Lung (tissue), 12 donors: ENCODE results near the gene FBXO10. TPM values are rescaled to one million over a fixed set of nuclear protein-coding genes. Genes with fewer than 3 reads are reported as not detected.

Experiments
- ATAC-seq: fragments of 200-7000 bp; cut with Tn5 transposase; one replicate; pipeline ENCODE4 v1.9.1; 2020; ENCODE audit warnings: moderate number of reproducible peaks; ENCODE audit not compliant: insufficient read depth, low FRiP score
- DNase-seq, 3 donors: peaks; one replicate each; pipeline ENCODE4 v3.0.0-alpha.2; 2013 to 2017
- H3K27ac ChIP-seq, 2 donors: one replicate each; pipeline ENCODE4 v1.5.1; 2013; ENCODE audit warnings: mild to moderate bottlenecking in 2 of 2, moderate library complexity in 2 of 2, control low read depth in 1 of 2, inconsistent platforms in 1 of 2, low read depth in 1 of 2, low read length in 1 of 2
- H3K27me3 ChIP-seq, 3 donors: one replicate each; pipeline ENCODE4 v1.5.1; 2013; ENCODE audit warnings: low read length in 2 of 3; ENCODE audit not compliant: control insufficient read depth in 3 of 3, insufficient read depth in 3 of 3
- H3K36me3 ChIP-seq, 4 donors: one replicate each; pipeline ENCODE4 v1.5.1; 2013; ENCODE audit warnings: low read length in 4 of 4, mild to moderate bottlenecking in 1 of 4, moderate library complexity in 1 of 4; ENCODE audit not compliant: control insufficient read depth in 4 of 4, insufficient read depth in 4 of 4
- H3K4me1 ChIP-seq, 5 donors: one replicate each; pipeline ENCODE4 v1.5.1; 2013; ENCODE audit warnings: low read length in 5 of 5, mild to moderate bottlenecking in 2 of 5, moderate library complexity in 1 of 5; ENCODE audit not compliant: control insufficient read depth in 5 of 5, insufficient read depth in 5 of 5
- H3K4me3 ChIP-seq: one replicate; pipeline ENCODE4 v1.5.1; 2013; ENCODE audit warnings: mild to moderate bottlenecking, control low read depth, moderate library complexity
- H3K9ac ChIP-seq, 2 donors: one replicate each; pipeline ENCODE4 v1.5.1; 2013; ENCODE audit warnings: low read length in 2 of 2, control low read depth in 1 of 2; ENCODE audit not compliant: insufficient read depth in 1 of 2
- H3K9me3 ChIP-seq, 4 donors: one replicate each; pipeline ENCODE4 v1.5.1; 2013; ENCODE audit warnings: low read length in 3 of 4, mild to moderate bottlenecking in 1 of 4, moderate library complexity in 1 of 4; ENCODE audit not compliant: control insufficient read depth in 4 of 4, insufficient read depth in 3 of 4
- WGBS, 2 donors: extraction: QIAGEN DNeasy Blood & Tissue Kit; methylation state at CpG; one replicate each; pipeline ENCODE4 v1.1.7; 2013; 5-methylcytosine and 5-hydroxymethylcytosine counted together
- polyA plus RNA-seq, 2 donors: library from polyadenylated mRNA; stranded (reverse); fragments of 200-250 nt; gene quantifications; one replicate each; pipeline ENCODE4 v1.2.1, GENCODE V29; 2013
- total RNA-seq, 2 donors: library from RNA; depleted of rRNA in 1 of 2; stranded (reverse); fragments of >200 nt in 1 of 2; gene quantifications; one replicate each; pipeline ENCODE4 v1.2.1, GENCODE V29; 2014 to 2021
- TF ChIP-seq, protein P1 (sequence below): IDR thresholded peaks from 2 replicates; pipeline ENCODE4 v1.5.1; 2012; ENCODE audit warnings: mild to moderate bottlenecking; ENCODE audit errors: control extremely low read depth, extremely low read depth
- donor health status: control.
- donor health status: control.
- donor health status: Bipolar disorder and iron deficiency.
- donor health status: healthy.
- donor health status: DM: yes; HTN: yes; CAD: no.

Gene FBXO10
- total and polyA plus RNA-seq, 4 donors: 2.6 to 6.3 (median 4.0) TPM

DNA sequence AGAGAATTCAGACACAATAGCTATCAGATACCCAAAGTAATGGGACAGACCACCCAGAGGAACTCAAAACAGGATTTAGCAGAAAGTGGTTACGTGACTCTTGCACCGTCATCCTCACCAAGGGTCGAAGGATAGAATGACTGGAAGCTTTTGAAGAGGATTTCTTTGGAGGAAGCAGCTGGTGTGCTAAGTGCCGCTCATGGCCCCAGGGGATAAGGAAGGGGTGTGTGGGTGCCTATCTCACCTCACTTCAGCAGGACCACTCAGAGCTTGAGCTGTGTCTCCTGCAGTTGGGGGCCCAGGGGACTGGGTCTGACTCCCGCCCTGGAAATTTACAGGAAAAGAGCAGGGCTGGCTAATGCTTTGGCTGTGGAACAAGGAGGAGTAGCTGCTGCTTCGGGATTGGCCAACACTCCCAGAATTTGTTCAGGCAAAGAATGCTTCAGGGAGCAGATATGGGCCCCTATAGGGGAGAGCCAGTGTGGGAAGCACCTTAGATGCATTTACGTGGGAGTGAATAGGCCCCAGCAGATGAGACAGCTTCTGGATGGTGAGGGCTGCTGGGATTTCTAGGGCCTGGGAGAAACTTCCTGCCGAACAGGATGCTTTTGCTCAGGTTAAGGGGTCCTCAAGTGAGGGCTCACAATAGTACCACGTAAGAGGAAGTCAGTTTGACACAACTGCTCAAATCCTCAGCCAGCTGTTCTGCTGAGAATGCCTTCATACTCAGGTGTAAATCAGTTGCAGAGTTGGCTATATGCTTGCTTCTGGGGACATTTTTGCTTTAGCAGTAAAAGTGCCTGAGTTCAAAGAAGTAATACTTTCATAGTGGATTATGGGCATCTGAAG, 45.3 kb upstream of the FBXO10 start:
- 50 to 56% methylated on average over 9 of the region's 9 CpGs for WGBS, 2 donors
- no peak overlapping the region for H3K4me3 ChIP-seq
- no peaks in the 10 kb centered on the region for H3K9me3 ChIP-seq
- no peak for ATAC-seq
- TF ChIP-seq, protein P1, sequence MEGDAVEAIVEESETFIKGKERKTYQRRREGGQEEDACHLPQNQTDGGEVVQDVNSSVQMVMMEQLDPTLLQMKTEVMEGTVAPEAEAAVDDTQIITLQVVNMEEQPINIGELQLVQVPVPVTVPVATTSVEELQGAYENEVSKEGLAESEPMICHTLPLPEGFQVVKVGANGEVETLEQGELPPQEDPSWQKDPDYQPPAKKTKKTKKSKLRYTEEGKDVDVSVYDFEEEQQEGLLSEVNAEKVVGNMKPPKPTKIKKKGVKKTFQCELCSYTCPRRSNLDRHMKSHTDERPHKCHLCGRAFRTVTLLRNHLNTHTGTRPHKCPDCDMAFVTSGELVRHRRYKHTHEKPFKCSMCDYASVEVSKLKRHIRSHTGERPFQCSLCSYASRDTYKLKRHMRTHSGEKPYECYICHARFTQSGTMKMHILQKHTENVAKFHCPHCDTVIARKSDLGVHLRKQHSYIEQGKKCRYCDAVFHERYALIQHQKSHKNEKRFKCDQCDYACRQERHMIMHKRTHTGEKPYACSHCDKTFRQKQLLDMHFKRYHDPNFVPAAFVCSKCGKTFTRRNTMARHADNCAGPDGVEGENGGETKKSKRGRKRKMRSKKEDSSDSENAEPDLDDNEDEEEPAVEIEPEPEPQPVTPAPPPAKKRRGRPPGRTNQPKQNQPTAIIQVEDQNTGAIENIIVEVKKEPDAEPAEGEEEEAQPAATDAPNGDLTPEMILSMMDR: no peak
- peaks cover 0 to 2% (median 0%) of the 10 kb centered on the region in 5 donors for H3K4me1 ChIP-seq
- no peaks in the 10 kb centered on the region for H3K36me3 ChIP-seq
- H3K27me3 ChIP-seq: peaks cover 0 to 4% (median 3%) of the 10 kb centered on the region in 3 donors
- H3K27ac ChIP-seq: no peak overlapping the region
- peak in 1 of 3 donors; percentile 11 for DNase-seq
- H3K9ac ChIP-seq: no peak overlapping the region

DNA sequence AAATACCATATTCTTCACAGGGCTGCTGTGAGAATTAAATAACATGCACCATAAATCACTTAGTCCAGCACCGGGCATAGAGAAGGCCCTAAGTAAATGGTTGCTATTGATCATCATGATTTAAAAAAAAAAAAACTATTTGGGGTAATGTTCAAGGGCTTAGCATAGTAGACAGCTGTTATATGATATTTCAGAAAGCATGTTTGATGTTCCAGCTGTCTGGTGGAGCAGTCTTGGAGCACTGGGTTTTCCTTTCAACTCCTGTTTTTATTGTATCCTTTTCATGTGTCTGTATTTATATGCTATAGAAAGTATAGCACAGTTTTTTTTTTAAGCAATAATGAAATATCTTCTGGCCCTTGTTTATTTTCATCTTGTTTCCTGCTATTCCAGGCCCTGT, 44.2 kb upstream of the FBXO10 start:
- no peak for DNase-seq
- WGBS, 2 donors: 89 to 92% methylated on average over 1 of the region's 1 CpG
- H3K9ac ChIP-seq: no peak overlapping the region
- H3K27me3 ChIP-seq: peaks cover 0 to 4% (median 3%) of the 10 kb centered on the region in 3 donors
- no peak overlapping the region for H3K4me3 ChIP-seq
- H3K27ac ChIP-seq: no peak overlapping the region
- peaks cover 0 to 2% (median 0%) of the 10 kb centered on the region in 5 donors for H3K4me1 ChIP-seq
- no peaks in the 10 kb centered on the region for H3K36me3 ChIP-seq
- TF ChIP-seq, protein P1: no peak
- H3K9me3 ChIP-seq: no peaks in the 10 kb centered on the region
- no peak for ATAC-seq

DNA sequence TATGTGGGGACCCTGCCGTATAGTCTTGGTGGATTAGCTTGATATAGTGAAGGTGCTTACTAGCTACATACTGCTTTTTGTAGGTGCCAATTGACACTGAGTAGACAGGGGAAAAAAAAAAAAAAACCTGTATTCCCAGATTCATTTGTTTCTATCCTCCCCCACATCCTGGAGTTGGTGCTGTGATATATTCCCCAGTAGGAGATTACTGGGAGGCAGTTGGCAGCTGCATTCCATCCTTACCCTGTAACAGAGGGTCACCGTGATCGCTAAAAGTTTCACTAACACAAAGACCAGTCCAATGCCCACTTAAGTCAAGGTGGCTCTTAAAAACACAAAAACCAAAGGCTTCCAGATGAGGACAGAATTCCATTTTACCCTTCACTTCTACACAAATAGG, 43.6 kb upstream of the FBXO10 start:
- ATAC-seq: no peak
- WGBS, 2 donors: 82 to 93% methylated on average over 3 of the region's 3 CpGs

More for the DNA sequence above, 43.6 kb upstream of the FBXO10 start:
- DNase-seq: no peak
- H3K27ac ChIP-seq: no peak overlapping the region
- peaks cover 0 to 4% (median 4%) of the 10 kb centered on the region in 3 donors for H3K27me3 ChIP-seq
- TF ChIP-seq, protein P1: no peak
- H3K36me3 ChIP-seq: no peaks in the 10 kb centered on the region
- H3K9ac ChIP-seq: no peak overlapping the region
- peaks cover 0 to 2% (median 0%) of the 10 kb centered on the region in 5 donors for H3K4me1 ChIP-seq
- H3K4me3 ChIP-seq: no peak overlapping the region
- no peaks in the 10 kb centered on the region for H3K9me3 ChIP-seq
